H9 (cell line): ENCODE results near the gene TMEM59L. TPM values are rescaled to one million over a fixed set of nuclear protein-coding genes. Genes with fewer than 3 reads are reported as not detected.

Source experiments
- DNase-seq: peaks from one replicate; pipeline ENCODE4 v3.0.0-alpha.2; 2017
- H2AFZ ChIP-seq: one replicate; pipeline ENCODE4 v1.6.1; 2013; ENCODE audit warnings: mild to moderate bottlenecking, low read length, control low read depth, moderate library complexity
- H2AK5ac ChIP-seq: 2 replicates; pipeline ENCODE4 v1.6.1; 2013; ENCODE audit warnings: low read length, control low read depth, mixed read lengths; ENCODE audit not compliant: insufficient read length
- H2BK120ac ChIP-seq: one replicate; pipeline ENCODE4 v1.6.1; 2013; ENCODE audit warnings: low read depth, mild to moderate bottlenecking, low read length, control low read depth, inconsistent platforms; ENCODE audit not compliant: poor library complexity, severe bottlenecking
- H2BK12ac ChIP-seq: 2 replicates; pipeline ENCODE4 v1.6.1; 2013; ENCODE audit warnings: low read length, control low read depth, mixed read lengths, low read depth; ENCODE audit not compliant: insufficient read length
- H2BK15ac ChIP-seq: 2 replicates; pipeline ENCODE4 v1.6.1; 2013; ENCODE audit warnings: low read depth, low read length, control low read depth
- H2BK20ac ChIP-seq: one replicate; pipeline ENCODE4 v1.6.1; 2013; ENCODE audit warnings: low read depth, mild to moderate bottlenecking, low read length, control low read depth, inconsistent platforms; ENCODE audit not compliant: poor library complexity, severe bottlenecking
- H2BK5ac ChIP-seq: 2 replicates; pipeline ENCODE4 v1.6.1; 2013; ENCODE audit warnings: low read length, control low read depth, mixed read lengths; ENCODE audit not compliant: insufficient read length
- H3K14ac ChIP-seq: 2 replicates; pipeline ENCODE4 v1.6.1; 2013; ENCODE audit warnings: low read length, control low read depth; ENCODE audit not compliant: insufficient read depth
- H3K18ac ChIP-seq: 2 replicates; pipeline ENCODE4 v1.6.1; 2013; ENCODE audit warnings: low read depth, mild to moderate bottlenecking, mixed read lengths, low read length, control low read depth; ENCODE audit not compliant: insufficient read length
- H3K23ac ChIP-seq: 2 replicates; pipeline ENCODE4 v1.6.1; 2013; ENCODE audit warnings: low read length, control low read depth, mixed read lengths, low read depth; ENCODE audit not compliant: insufficient read length
- H3K23me2 ChIP-seq: 2 replicates; pipeline ENCODE4 v1.6.1; 2013; ENCODE audit warnings: low read depth, mild to moderate bottlenecking, mixed read lengths, low read length, control low read depth; ENCODE audit not compliant: insufficient read length, poor library complexity, severe bottlenecking
- H3K27ac ChIP-seq: 2 replicates; pipeline ENCODE4 v1.5.1; 2013; ENCODE audit warnings: low read length, control low read depth, mixed read lengths, low read depth; ENCODE audit not compliant: insufficient read length
- H3K27me3 ChIP-seq: 2 replicates; pipeline ENCODE4 v1.6.1; 2013; ENCODE audit warnings: low read length, control low read depth, inconsistent platforms; ENCODE audit not compliant: insufficient read depth
- H3K4ac ChIP-seq: 2 replicates; pipeline ENCODE4 v1.6.1; 2013; ENCODE audit warnings: low read depth, mild to moderate bottlenecking, control low read depth, inconsistent platforms, low read length, moderate library complexity
- H3K4me1 ChIP-seq: 2 replicates; pipeline ENCODE4 v1.6.1; 2013; ENCODE audit warnings: low read length, control low read depth, inconsistent platforms; ENCODE audit not compliant: insufficient read depth
- H3K4me2 ChIP-seq: 2 replicates; pipeline ENCODE4 v1.6.1; 2013; ENCODE audit warnings: low read length, control low read depth, mixed read lengths; ENCODE audit not compliant: insufficient read length, insufficient read depth
- H3K56ac ChIP-seq: 2 replicates; pipeline ENCODE4 v1.6.1; 2013; ENCODE audit warnings: low read depth, mild to moderate bottlenecking, mixed read lengths, low read length, control low read depth; ENCODE audit not compliant: insufficient read length
- H3K79me1 ChIP-seq: 2 replicates; pipeline ENCODE4 v1.6.1; 2013; ENCODE audit warnings: low read depth, mild to moderate bottlenecking, moderate library complexity, low read length, control low read depth, inconsistent platforms; ENCODE audit not compliant: insufficient read depth, poor library complexity, severe bottlenecking
- H3K79me2 ChIP-seq: 2 replicates; pipeline ENCODE4 v1.6.1; 2013; ENCODE audit warnings: low read length, control low read depth, inconsistent platforms; ENCODE audit not compliant: insufficient read depth
- H3K9ac ChIP-seq: 2 replicates; pipeline ENCODE4 v1.6.1; 2013; ENCODE audit warnings: low read length, control low read depth, mixed read lengths; ENCODE audit not compliant: insufficient read length; ENCODE audit errors: extremely low read depth
- H3K9me3 ChIP-seq: one replicate; pipeline ENCODE4 v1.6.1; 2013; ENCODE audit warnings: low read depth, low read length, inconsistent platforms; ENCODE audit not compliant: control insufficient read depth
- H3T11ph ChIP-seq: one replicate; pipeline ENCODE4 v1.6.1; 2013; ENCODE audit warnings: mild to moderate bottlenecking, low read length, control low read depth, inconsistent platforms
- H4K20me1 ChIP-seq: one replicate; pipeline ENCODE4 v1.6.1; 2013; ENCODE audit not compliant: control insufficient read depth, insufficient read length, insufficient read depth
- H4K5ac ChIP-seq: 2 replicates; pipeline ENCODE4 v1.6.1; 2013; ENCODE audit warnings: low read depth, mild to moderate bottlenecking, mixed read lengths, low read length, control low read depth; ENCODE audit not compliant: insufficient read length
- H4K8ac ChIP-seq: replicated peaks from 2 replicates; pipeline ENCODE4 v1.6.1; 2013; ENCODE audit warnings: low read length, control low read depth, mixed read lengths, low read depth; ENCODE audit not compliant: insufficient read length
- H4K91ac ChIP-seq: 2 replicates; pipeline ENCODE4 v1.6.1; 2013; ENCODE audit warnings: low read depth, mild to moderate bottlenecking, moderate library complexity, mixed read lengths, low read length, control low read depth; ENCODE audit not compliant: insufficient read length
- H3K27ac Mint-ChIP-seq, 3 experiments: 2 replicates in 2 of 3; 3 replicates in 1 of 3; pipeline ENCODE4 v1.8.0; 2020 to 2021; ENCODE audit warnings: mixed read lengths in 3 of 3, mild to moderate bottlenecking in 1 of 3, moderate library complexity in 1 of 3
- H3K27me3 Mint-ChIP-seq: 2 replicates; pipeline ENCODE4 v1.8.0; 2021; ENCODE audit warnings: low read depth, mild to moderate bottlenecking, moderate library complexity, mixed read lengths
- H3K36me3 Mint-ChIP-seq, 3 experiments: 2 replicates in 2 of 3; 3 replicates in 1 of 3; pipeline ENCODE4 v1.8.0; 2020 to 2021; ENCODE audit warnings: low read depth in 3 of 3, mixed read lengths in 3 of 3; ENCODE audit not compliant: insufficient read depth in 1 of 3
- H3K4me1 Mint-ChIP-seq, 2 experiments: 2 replicates each; pipeline ENCODE4 v1.8.0; 2020; ENCODE audit warnings: mixed read lengths in 2 of 2
- H3K4me3 Mint-ChIP-seq, 2 experiments: 2 replicates in 1 of 2; 3 replicates in 1 of 2; pipeline ENCODE4 v1.8.0; 2020 to 2021; ENCODE audit warnings: mild to moderate bottlenecking in 2 of 2, mixed read lengths in 2 of 2, moderate library complexity in 1 of 2
- H3K9me3 Mint-ChIP-seq, 2 experiments: 2 replicates in 1 of 2; 3 replicates in 1 of 2; pipeline ENCODE4 v1.8.0; 2020; ENCODE audit warnings: mild to moderate bottlenecking in 2 of 2, mixed read lengths in 2 of 2, moderate library complexity in 1 of 2
- CTCF ChIP-seq: fragments of 200-600 bp; sonication (generic); conservative IDR thresholded peaks from 3 replicates; pipeline ENCODE4 v1.8.0; 2021; ENCODE audit warnings: antibody characterized with exemption, mild to moderate bottlenecking
- WGBS: extraction: QIAGEN DNeasy Blood & Tissue Kit; methylation state at CpG from one replicate; pipeline ENCODE4 v1.1.7; 2013; ENCODE audit warnings: missing lambda C conversion rate, low lambda C conversion rate, mixed read lengths; ENCODE audit not compliant: insufficient read length; ENCODE audit errors: extremely low coverage; 5-methylcytosine and 5-hydroxymethylcytosine counted together
- total RNA-seq: library from RNA; stranded (reverse); gene quantifications from 2 replicates; pipeline ENCODE4 v1.2.1, GENCODE V29; 2021

TMEM59L gene
- total RNA-seq, 1 experiment from 2014 or later: 12.0 TPM

GRCh38 chr19:18611327-18612050, 1.2 kb upstream of the TMEM59L start:
- no peak overlapping the region for H3K56ac ChIP-seq
- peaks cover 0 to 2% of the 10 kb centered on the region in 2 experiments; a peak in 2 of 5 replicates for H3K9me3 Mint-ChIP-seq
- no peaks in the 10 kb centered on the region; a peak in 2 of 7 replicates for H3K36me3 Mint-ChIP-seq
- no peaks in the 10 kb centered on the region for H4K20me1 ChIP-seq
- no peak overlapping the region for H3K27ac ChIP-seq
- no peak overlapping the region for H3K23ac ChIP-seq
- no peak overlapping the region for H2AFZ ChIP-seq
- H2BK20ac ChIP-seq: no peak overlapping the region
- no CpG with 5 or more reads among the region's 62 CpGs for WGBS
- H3K4ac ChIP-seq: no peak overlapping the region
- H3K27ac Mint-ChIP-seq: no peak overlapping the region
- H2BK120ac ChIP-seq: no peak overlapping the region
- no peak overlapping the region for H2BK12ac ChIP-seq
- H3K27me3 ChIP-seq: peaks cover 70% of the 10 kb centered on the region
- no peak overlapping the region for H4K91ac ChIP-seq
- H3K9ac ChIP-seq: no peak overlapping the region
- H3K79me2 ChIP-seq: no peaks in the 10 kb centered on the region
- peak overlapping the region; percentile 44 for H3K4me2 ChIP-seq
- peaks cover 93% of the 10 kb centered on the region for H3K27me3 Mint-ChIP-seq
- H3K4me1 ChIP-seq: peaks cover 17% of the 10 kb centered on the region
- no peak overlapping the region for H3T11ph ChIP-seq
- H3K79me1 ChIP-seq: no peaks in the 10 kb centered on the region
- H3K9me3 ChIP-seq: no peaks in the 10 kb centered on the region
- no peak overlapping the region for H4K8ac ChIP-seq
- no peak overlapping the region for H3K14ac ChIP-seq
- peak; percentile 77 for DNase-seq
- peaks cover 27% of the 10 kb centered on the region for H3K23me2 ChIP-seq
- H2BK15ac ChIP-seq: peak overlapping the region; percentile 16; the same call in 1 of the 2 replicates
- H3K4me3 Mint-ChIP-seq: peak overlapping the region; percentile 64 to 88
- no peak overlapping the region for H2AK5ac ChIP-seq
- peaks cover 42 to 53% of the 10 kb centered on the region in 2 experiments for H3K4me1 Mint-ChIP-seq
- 0 out of 3 replicates have a peak, but pooled peaks have one; percentile 11 for TF ChIP-seq CTCF
- no peak overlapping the region for H4K5ac ChIP-seq
- H3K18ac ChIP-seq: no peak overlapping the region
- no peak overlapping the region for H2BK5ac ChIP-seq
